Measurements from ENCODE around the gene ZNF593OS.

DNA sequence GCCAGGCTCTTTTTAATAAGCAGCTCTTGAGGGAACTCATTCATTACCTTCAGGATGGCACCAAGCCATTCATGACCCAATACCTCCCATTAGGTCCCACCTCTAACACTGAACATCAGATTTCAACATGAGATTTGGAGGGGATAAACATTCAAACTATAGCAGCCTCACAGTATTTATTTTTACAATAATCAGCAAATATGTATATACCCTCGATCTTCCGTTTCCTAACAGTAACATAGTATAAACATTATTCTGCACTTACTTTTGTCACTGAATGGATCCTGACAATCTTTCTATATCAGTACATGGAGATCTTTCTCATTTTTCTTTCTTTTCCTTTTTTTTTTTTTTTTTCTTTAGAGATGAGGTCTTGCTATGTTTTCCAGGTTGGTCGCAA is 24.2 kb upstream of the ZNF593OS start:
- TF ChIP-seq ISL1 (CRISPR knock-in tag; IDR thresholded peaks at IDR 0.05) (no peak), RARB (CRISPR knock-in tag; IDR thresholded peaks at IDR 0.05) (no peak), BACH2 (CRISPR knock-in tag; IDR thresholded peaks at IDR 0.05; ENCODE audit: borderline replicate concordance) (no peak), CREB5 (CRISPR knock-in tag; IDR thresholded peaks at IDR 0.05; ENCODE audit: low read depth) (no peak), ZC3H10 (CRISPR knock-in tag; IDR thresholded peaks at IDR 0.05) (no peak), PATZ1 (CRISPR knock-in tag; IDR thresholded peaks at IDR 0.05; ENCODE audit: borderline replicate concordance) (no peak), ARNTL (CRISPR knock-in tag; IDR thresholded peaks at IDR 0.05; ENCODE audit: borderline replicate concordance, low read depth) (no peak), TOX (CRISPR knock-in tag; IDR thresholded peaks at IDR 0.05; ENCODE audit: borderline replicate concordance) (no peak), TCF4 (CRISPR knock-in tag; IDR thresholded peaks at IDR 0.05; ENCODE audit: borderline replicate concordance) (no peak), SNAI2 (CRISPR knock-in tag; IDR thresholded peaks at IDR 0.05) (no peak), ZNF70 (CRISPR knock-in tag; IDR thresholded peaks at IDR 0.05) (no peak), ZFP30 (CRISPR knock-in tag; IDR thresholded peaks at IDR 0.05) (no peak), ZNF565 (CRISPR knock-in tag; conservative IDR thresholded peaks at IDR 0.05; ENCODE audit: low read depth) (no peak)
